GM19468 (cell line): ENCODE measurements around the gene PRKAB2.
"Not testable (repeated sequence)": the region's sequence is repeated elsewhere in the genome, so short reads cannot be mapped to it uniquely, and the experiment has no call there.

ENCODE experiments used
- ATAC-seq: cut with Tn5 transposase; IDR thresholded peaks from one replicate; pipeline ENCODE4 v1.9.1; 2021; ENCODE audit warnings: mild to moderate bottlenecking, moderate library complexity, moderate number of reproducible peaks; ENCODE audit not compliant: unreplicated experiment; ENCODE audit errors: extremely low read depth

Gene PRKAB2

GRCh38 chr1:147177611-147178380 is 5.5 kb upstream of the PRKAB2 start:
- ATAC-seq: no peak

GRCh38 chr1:147171399-147172167 is 687 bp downstream of the PRKAB2 start:
- ATAC-seq: no peak

- no peak for ATAC-seq
Observed at GRCh38 chr1:147169840-147170674, 2.2 kb downstream of the PRKAB2 start.

GRCh38 chr1:147169171-147169570 is 3.1 kb downstream of the PRKAB2 start:
- no peak for ATAC-seq

GRCh38 chr1:147168626-147169058 is 3.6 kb downstream of the PRKAB2 start:
- no peak for ATAC-seq

GRCh38 chr1:147167365-147167764 is 4.9 kb downstream of the PRKAB2 start:
- ATAC-seq: no peak

GRCh38 chr1:147163019-147163418 is 9.3 kb downstream of the PRKAB2 start:
- ATAC-seq: no peak

- ATAC-seq: no peak
Observed at GRCh38 chr1:147162093-147162492, 10.2 kb downstream of the PRKAB2 start.

GRCh38 chr1:147157116-147157515 is 15.2 kb downstream of the PRKAB2 start:
- ATAC-seq: not testable (repeated sequence)

- ATAC-seq: no peak
Observed at GRCh38 chr1:147156642-147157041, 15.6 kb downstream of the PRKAB2 start.

- ATAC-seq: no peak
Observed at GRCh38 chr1:147152772-147153171, 19.5 kb downstream of the PRKAB2 start.

GRCh38 chr1:147151244-147151643 is 21.0 kb downstream of the PRKAB2 start:
- ATAC-seq: no peak

- no peak for ATAC-seq
Observed at GRCh38 chr1:147142886-147143285, 29.4 kb downstream of the PRKAB2 start.

- not testable (repeated sequence) for ATAC-seq
Observed at GRCh38 chr1:147130721-147131120, 41.5 kb downstream of the PRKAB2 start.

- ATAC-seq: no peak
Observed at GRCh38 chr1:147129116-147129873, 43.0 kb downstream of the PRKAB2 start.

- no peak for ATAC-seq
Observed at GRCh38 chr1:147124266-147124665, 48.0 kb downstream of the PRKAB2 start.

- no peak for ATAC-seq
Observed at GRCh38 chr1:147117109-147117508, 55.2 kb downstream of the PRKAB2 start.

- no peak for ATAC-seq
Observed at GRCh38 chr1:147115496-147115895, 56.8 kb downstream of the PRKAB2 start.

- ATAC-seq: not testable (repeated sequence)
Observed at GRCh38 chr1:147115079-147115478, 57.2 kb downstream of the PRKAB2 start.

- ATAC-seq: not testable (repeated sequence)
Observed at GRCh38 chr1:147114353-147114752, 57.9 kb downstream of the PRKAB2 start.
